Type B pancreatic cell (in vitro differentiated cells): Measurements from ENCODE around the gene LMOD1. TPM values are rescaled to one million over a fixed set of nuclear protein-coding genes. Genes with fewer than 3 reads are reported as not detected.

Experiments used
- DNase-seq: peaks from one replicate; pipeline ENCODE4 v3.0.0; 2021; ENCODE audit warnings: mixed read lengths; ENCODE audit not compliant: unreplicated experiment; ENCODE audit errors: extremely low spot score
- H3K27ac Mint-ChIP-seq: 2 replicates; pipeline ENCODE4 v1.8.0; 2021; ENCODE audit warnings: mild to moderate bottlenecking, mixed read lengths
- H3K27me3 Mint-ChIP-seq: 2 replicates; pipeline ENCODE4 v1.8.0; 2021; ENCODE audit warnings: mixed read lengths
- H3K36me3 Mint-ChIP-seq: 2 replicates; pipeline ENCODE4 v1.8.0; 2021; ENCODE audit warnings: mixed read lengths
- H3K4me1 Mint-ChIP-seq: one replicate; pipeline ENCODE4 v1.8.0; 2021; ENCODE audit warnings: mixed read lengths; ENCODE audit not compliant: unreplicated experiment
- H3K4me3 Mint-ChIP-seq: 2 replicates; pipeline ENCODE4 v1.8.0; 2021; ENCODE audit warnings: mild to moderate bottlenecking, mixed read lengths
- H3K9me3 Mint-ChIP-seq: 2 replicates; pipeline ENCODE4 v1.8.0; 2021; ENCODE audit warnings: mixed read lengths
- long read RNA-seq: library from polyadenylated mRNA; unstranded; transcript quantifications from one replicate; pipeline ENCODE4 v2.0.0, GENCODE V29; 2020
- total RNA-seq: library from RNA; stranded (reverse); gene quantifications from 2 replicates; pipeline ENCODE4 v1.2.1, GENCODE V29; 2021; ENCODE audit warnings: low replicate concordance
- TF ChIP-seq, protein P1 (sequence below): fragments of 200-600 bp; sonication (generic); conservative IDR thresholded peaks from 2 replicates; pipeline ENCODE4 v1.5.0; 2021; ENCODE audit warnings: antibody characterized with exemption, mild to moderate bottlenecking

The LMOD1 gene
- total RNA-seq, result 0.52 and 3.7 TPM in 2 replicates
- long read RNA-seq, result 0 reads

DNA sequence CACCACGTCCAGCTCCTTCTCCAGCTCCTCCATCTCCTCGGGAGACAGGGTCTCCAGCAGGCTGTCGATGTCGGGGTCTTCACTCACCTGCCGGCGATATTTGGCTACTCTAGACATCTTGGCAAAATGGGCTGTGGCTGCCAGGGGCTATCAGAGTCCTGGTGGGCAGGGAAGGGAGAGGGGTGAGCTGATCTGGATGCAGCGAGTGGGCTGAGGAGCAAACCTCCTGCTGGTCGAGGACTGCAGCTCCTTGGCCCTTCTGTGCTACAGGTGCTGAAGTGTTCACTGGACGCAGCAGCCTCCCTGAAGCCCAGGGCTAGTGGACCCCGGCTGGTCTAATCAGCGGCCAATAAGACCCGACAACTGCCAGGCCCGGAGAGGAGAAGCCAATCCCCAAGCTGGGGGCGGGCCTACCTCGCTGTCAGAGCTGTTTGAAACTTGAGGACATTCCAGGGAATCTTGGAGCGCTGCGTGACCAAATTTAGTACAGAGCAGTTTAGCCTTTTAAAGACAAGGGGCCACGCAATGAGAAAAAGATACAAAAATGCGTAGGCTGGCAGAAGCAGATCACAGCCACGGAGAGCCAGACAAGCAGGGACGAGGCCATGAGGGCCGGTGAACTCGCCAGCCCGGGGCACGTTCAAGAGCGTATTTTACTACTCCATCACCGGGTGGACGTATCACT is at the start of gene LMOD1:
TSS of gene LMOD1 (minus strand) at position 325 of the 685 bp plus-strand sequence. CDS start at position 117, 208 bp downstream.
- Mint-ChIP-seq H3K36me3 (no peaks in the 10 kb centered on the region), H3K4me1 (peaks cover 43% of the 10 kb centered on the region), H3K27me3 (peaks cover 32% of the 10 kb centered on the region), H3K4me3 (peak within 1 kb of the TSS; percentile 84), H3K9me3 (no peaks in the 10 kb centered on the region), H3K27ac (peak within 1 kb of the TSS; percentile 53)
- TF ChIP-seq, protein P1, sequence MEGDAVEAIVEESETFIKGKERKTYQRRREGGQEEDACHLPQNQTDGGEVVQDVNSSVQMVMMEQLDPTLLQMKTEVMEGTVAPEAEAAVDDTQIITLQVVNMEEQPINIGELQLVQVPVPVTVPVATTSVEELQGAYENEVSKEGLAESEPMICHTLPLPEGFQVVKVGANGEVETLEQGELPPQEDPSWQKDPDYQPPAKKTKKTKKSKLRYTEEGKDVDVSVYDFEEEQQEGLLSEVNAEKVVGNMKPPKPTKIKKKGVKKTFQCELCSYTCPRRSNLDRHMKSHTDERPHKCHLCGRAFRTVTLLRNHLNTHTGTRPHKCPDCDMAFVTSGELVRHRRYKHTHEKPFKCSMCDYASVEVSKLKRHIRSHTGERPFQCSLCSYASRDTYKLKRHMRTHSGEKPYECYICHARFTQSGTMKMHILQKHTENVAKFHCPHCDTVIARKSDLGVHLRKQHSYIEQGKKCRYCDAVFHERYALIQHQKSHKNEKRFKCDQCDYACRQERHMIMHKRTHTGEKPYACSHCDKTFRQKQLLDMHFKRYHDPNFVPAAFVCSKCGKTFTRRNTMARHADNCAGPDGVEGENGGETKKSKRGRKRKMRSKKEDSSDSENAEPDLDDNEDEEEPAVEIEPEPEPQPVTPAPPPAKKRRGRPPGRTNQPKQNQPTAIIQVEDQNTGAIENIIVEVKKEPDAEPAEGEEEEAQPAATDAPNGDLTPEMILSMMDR, result peak; percentile 12
- DNase-seq, result peak; percentile 83

DNA sequence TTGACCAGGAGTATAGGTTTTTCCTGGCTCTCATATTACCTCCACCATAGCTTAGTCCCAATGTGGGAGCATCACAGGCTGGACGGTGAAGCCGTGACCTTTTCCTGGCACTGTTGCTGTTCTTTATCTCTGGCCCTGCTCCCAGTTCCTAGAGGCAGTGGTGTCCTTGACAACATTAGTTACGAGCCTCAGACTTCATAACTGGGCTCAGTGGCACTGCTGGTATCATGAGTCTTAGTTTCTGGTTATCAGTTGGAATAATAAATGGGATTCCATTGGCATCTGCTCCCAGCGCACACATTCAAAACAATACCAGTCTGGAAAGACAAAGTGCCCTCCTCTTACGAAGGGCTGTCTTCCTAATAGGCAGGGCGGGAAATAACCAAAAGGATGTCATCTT is 44.1 kb upstream of the LMOD1 start:
- peaks cover 6% of the 10 kb centered on the region for H3K4me1 Mint-ChIP-seq
- TF ChIP-seq, protein P1, result no peak
- no peak for DNase-seq
- H3K27ac Mint-ChIP-seq, result no peak overlapping the region
- H3K27me3 Mint-ChIP-seq, result no peaks in the 10 kb centered on the region
- no peaks in the 10 kb centered on the region for H3K9me3 Mint-ChIP-seq
- H3K36me3 Mint-ChIP-seq, result peaks cover 38% of the 10 kb centered on the region
- H3K4me3 Mint-ChIP-seq, result no peak overlapping the region

DNA sequence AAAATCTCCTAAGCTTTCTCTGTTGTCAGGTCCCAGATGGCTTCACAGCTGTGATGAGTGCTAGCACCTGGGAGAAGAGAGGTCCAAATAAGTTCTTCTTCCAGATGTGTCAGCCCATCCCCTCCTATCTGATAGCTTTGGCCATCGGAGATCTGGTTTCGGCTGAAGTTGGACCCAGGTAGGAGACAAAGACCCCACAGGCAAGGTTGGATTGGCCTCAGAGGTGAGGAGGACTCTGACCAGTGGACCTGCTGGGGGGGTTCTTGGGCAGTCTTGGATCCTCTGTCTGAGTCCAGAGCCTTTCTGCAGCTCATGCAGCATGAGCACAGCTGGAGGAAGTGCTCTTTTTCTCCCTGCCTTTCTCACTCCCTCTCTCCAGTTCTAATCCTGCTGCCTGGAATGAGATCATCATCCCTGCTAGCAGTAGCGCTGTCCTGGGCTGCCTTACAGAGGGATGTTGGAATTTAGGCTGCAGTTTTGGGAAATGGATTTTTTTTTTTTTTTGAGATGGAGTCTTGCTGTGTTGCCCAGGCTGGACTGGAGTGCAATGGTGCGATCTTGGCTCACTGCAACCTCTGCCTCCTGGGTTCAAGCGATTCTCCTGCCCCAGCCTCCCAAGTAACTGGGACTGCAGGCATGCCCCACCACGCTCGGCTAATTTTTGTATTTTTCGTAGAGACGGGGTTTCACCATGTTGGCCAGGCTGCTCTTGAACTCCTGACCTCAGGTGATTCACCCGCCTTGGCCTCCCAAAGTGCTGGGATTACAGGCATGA is 43.2 kb upstream of the LMOD1 start:
- TF ChIP-seq, protein P1, result no peak
- Mint-ChIP-seq H3K4me1 (peaks cover 9% of the 10 kb centered on the region), H3K36me3 (peaks cover 38% of the 10 kb centered on the region), H3K27ac (no peak overlapping the region), H3K4me3 (no peak overlapping the region), H3K9me3 (no peaks in the 10 kb centered on the region), H3K27me3 (no peaks in the 10 kb centered on the region)
- DNase-seq, result no peak

DNA sequence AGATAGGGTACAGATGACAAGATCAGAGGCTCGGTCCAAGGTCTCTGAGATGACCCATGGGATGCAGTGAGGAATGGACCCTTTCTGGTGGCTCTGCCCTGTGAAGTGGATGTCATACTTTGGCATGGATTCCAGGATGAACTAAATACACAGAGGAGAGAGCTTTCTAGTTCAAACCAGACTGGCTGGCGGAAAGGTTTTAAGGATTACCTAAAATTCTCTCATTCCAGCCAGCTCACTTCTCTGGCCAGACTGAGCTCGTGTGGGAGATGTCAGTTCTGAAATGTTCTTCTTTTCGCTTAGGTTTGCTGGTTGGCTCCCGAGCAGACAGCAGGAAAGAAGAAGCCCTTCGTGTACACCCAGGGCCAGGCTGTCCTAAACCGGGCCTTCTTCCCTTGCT is 42.3 kb upstream of the LMOD1 start:
- Mint-ChIP-seq H3K4me3 (no peak overlapping the region), H3K27me3 (no peaks in the 10 kb centered on the region), H3K4me1 (peaks cover 15% of the 10 kb centered on the region), H3K27ac (no peak overlapping the region), H3K36me3 (peaks cover 29% of the 10 kb centered on the region), H3K9me3 (no peaks in the 10 kb centered on the region)
- no peak for DNase-seq
- TF ChIP-seq, protein P1, result no peak

DNA sequence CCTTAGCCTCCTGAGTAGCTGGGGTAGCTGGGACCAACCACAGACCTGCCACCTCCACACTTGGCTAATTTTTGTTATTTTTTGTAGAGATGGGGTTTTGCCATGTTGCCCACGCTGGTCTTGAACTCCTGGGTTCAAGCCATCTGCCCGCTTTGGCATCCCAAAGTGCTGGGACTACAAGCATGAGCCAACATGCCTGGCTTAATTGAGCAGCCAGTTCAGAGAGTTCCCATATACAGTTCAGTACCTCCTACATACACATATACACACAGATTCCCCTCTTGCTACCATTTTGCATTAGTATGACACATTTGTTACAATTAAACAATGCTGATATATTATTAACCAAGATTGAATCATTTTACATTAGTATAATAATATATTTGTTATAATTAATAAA is 39.0 kb upstream of the LMOD1 start:
- peaks cover 12% of the 10 kb centered on the region for H3K36me3 Mint-ChIP-seq
- TF ChIP-seq, protein P1, result no peak
- H3K9me3 Mint-ChIP-seq, result no peaks in the 10 kb centered on the region
- H3K4me3 Mint-ChIP-seq, result peak overlapping the region; percentile 44
- no peak overlapping the region for H3K27ac Mint-ChIP-seq
- no peak for DNase-seq
- no peaks in the 10 kb centered on the region for H3K27me3 Mint-ChIP-seq
- H3K4me1 Mint-ChIP-seq, result peaks cover 23% of the 10 kb centered on the region
